NCI-H526 treated with DMSO at 0.1 percent for 48 hours (cell line): Measurements from ENCODE around the gene CIP2A.
"Not testable (repeated sequence)": the region's sequence is repeated elsewhere in the genome, so short reads cannot be mapped to it uniquely, and the experiment has no call there.

ENCODE experiments used
- DNase-seq: peaks from one replicate; lab custom pipeline; 2025; lab: John Stamatoyannopoulos, UW

The CIP2A gene

DNA sequence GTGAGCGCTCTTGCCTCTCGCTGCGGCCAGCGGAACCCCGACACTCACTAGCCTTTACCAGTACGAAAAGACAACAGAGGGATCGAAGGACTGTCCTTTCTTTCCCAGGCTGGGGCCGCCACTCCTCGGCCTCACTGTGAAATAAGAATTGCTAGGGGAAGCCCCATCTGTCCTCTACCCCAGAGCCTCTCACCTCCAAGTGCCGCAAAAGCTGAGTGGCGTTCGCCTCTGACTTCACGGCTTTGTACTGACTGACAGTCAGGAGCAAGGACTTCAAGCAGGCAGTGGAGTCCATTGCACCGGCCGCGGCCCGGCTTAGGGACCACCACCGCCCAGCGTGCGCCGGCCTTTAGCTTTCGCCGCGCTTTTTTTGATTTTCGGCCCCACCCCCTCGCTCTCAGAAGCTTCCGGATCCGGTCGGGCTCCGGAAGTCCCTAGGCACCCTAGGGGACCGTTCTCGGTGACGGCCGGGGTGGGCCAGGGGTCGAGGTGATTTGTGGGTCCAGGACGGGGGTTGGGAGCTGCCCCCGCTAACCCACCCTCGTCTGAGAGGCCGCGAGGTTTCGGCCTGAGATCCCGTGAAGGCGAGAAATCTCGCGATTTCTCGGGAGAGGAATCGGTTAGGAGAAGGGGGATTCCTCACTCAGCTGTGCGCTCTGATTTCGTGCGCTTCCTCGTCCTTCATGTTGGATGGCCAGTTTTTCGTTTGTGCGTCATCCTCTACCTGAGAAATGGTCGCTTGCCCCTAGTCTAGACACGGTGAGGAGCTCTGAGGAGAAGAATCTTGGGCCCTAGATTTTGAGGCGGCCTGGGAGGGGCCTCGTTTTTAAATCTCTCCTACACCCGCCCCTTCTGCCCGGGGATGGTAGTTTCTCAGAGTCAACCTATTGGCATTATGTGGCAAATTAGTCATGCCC is at the start of gene CIP2A, which contains the start of gene DZIP3:
Gene CIP2A (minus strand): TSS at position 358 of the 917 bp plus-strand sequence. CDS start 63 bp downstream, at position 295.
Gene DZIP3 (plus strand): TSS at position 642 of the 917 bp plus-strand sequence. CDS start 15,685 bp downstream, outside the sequence.
- DNase-seq, result peak; percentile 58

DNA sequence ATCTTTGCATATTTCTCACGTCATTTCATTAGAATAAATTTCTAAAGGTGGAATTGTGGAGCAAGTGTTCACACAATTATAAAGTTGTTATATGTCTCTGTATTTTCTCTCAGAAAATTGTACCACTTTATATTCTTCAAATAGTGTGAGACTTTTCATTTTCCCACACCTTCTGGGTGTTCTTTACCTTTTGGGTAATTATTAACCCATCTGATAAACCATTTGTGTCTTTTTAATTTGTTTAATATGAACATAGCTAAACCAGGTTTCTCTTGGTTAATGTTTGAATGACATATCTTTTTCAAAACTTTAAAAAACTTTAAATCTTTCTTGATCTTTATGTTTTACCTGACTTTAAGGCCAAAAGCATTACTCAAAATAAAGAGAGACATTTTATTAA is 40.7 kb upstream of the CIP2A start:
- no peak for DNase-seq

DNA sequence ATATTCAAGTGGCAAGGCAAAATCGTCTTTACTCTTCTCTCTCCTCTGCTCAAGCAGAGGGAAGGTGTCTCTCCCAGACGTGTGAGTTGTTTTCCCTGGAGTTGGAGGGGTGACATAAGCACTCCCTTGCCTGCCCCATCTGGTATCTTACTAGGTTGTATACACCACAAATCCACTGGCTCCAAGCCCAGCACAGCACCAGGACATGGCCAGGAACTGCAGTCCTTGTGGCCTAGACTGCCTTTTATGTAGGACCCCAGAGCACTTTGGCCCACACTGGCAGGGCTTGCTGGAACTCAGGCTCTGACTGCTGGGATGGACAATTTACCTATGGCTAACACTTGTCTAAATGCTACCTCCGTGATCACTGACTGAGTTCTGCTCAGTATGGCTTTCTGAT is 34.3 kb upstream of the CIP2A start:
- DNase-seq, result no peak

DNA sequence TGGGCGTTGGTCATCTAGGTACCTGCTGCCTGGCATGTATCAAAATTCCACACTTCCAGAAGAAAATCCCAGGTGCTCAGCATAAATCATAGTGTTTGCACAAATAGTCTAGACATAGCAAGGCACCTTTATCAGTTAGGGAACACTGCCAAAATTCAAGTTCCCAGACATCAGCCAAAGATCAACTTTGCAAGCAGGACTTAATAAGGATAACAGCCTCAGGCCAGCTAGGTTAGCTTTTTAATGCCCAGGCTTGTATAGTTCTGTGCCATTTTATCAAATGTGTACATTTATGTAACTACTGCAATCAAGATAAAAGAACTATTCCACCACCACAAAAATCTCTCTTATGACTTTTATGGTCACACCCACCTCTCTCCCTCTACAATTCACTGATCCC is 31.0 kb upstream of the CIP2A start:
- no peak for DNase-seq

DNA sequence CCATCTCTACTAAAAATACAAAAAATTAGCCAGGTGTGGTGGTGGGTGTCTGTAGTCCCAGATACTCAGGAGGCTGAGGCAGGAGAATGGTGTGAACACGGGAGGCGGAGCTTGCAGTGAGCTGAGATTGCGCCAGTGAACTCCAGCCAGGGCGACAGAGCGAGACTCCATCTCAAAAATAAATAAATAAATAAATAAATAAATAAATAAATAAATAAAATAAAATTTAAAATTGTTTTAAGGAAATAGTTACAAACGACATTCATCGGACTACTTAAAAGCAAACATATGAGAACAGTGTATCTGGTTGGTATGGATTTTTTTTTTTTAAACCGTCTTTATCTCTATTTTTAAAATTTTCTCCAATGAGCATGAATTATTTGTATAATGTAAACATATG is 26.9 kb upstream of the CIP2A start:
- DNase-seq, result not testable (repeated sequence)

DNA sequence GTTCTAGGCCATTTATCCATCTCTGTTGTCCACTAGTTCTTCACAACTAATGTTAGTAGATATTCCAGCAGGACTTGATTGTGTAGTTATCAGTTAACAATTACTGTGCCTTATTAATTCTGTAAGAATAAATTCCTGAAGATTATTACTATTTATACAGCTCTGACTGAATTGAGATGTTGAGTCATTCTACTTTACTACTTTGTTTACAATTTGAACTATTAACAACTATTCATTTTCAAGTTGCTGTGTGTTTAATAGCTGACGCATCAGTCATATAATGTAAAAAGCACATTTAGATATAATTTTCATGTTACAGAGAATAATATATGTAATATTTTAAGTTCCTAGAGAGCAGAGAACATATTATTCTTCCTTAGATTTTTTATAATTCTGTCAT is 21.4 kb upstream of the CIP2A start:
- no peak for DNase-seq

DNA sequence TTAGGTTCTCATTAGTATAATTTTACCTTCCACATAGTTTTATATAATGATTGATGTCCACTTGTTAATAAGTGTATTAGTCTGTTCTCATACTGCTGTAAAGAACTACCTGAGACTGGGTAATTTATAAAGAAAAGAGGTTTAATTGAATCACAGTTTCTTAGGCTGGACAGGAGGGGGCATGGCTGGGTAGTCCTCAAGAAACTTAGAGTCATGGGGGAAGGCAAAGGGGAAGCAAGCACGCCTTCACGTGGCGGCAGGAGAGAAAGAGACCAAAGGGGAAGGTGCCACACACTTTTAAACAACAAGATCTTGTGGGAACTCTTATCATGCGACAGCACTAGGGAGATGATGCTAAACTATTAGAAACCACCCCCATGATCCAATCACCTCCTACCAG is 19.5 kb upstream of the CIP2A start:
- DNase-seq, result no peak

DNA sequence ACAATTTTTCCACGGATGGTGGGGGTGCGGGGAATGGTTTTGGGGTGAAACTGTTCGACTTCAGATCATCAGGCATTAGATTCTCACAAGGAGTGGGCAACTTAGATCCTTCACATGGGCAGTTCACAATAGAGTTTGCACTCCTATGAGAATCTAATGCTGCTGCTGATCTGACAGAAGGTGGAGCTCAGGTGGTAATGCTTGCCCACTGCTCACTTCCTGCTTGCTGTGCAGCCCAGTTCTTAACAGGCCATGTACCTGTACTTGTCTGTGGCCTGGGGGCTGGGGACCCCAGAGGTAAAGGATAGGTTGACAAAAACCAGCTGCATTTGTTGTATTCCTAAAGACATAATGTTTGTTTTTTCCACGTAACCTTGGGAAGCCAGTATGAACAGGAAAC is 16.3 kb upstream of the CIP2A start:
- no peak for DNase-seq

DNA sequence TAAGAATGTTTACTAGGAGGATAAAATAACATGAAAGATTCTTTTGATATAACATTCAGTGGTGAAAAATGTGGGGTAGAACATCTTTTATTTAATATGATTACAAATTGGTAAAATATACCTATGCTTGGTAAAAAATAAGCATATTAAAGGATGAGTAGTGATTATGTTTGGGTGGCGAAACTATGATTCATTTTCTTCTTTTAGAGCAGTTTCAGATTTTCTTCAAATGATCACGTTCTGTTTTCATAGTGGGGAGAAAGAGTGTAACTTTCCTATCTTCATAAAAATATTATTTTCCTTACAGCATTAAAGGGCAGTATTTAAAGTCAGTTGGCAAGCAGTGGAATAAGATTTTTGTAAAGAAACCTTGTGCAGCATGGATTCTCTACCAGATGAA is 15.8 kb upstream of the CIP2A start:
- DNase-seq, result no peak

DNA sequence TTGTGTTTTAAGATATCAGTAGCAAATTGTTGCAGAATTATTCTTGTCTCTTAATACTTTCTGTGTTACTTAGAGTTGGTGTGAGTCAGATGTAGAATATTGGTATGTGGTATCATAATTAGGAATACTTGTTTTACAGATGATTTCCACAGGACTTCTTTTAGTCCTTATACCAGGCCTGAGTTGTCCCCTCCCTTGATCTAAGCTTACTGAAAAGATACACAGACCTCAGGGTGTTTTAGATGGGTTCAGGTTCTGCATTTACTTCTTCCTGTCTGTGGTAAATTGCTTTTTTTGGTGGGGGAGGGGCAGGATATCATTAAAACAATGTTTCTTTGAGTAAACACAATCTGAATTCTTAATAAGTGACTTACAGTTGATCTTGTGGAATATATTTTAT is 14.5 kb upstream of the CIP2A start:
- DNase-seq, result no peak

DNA sequence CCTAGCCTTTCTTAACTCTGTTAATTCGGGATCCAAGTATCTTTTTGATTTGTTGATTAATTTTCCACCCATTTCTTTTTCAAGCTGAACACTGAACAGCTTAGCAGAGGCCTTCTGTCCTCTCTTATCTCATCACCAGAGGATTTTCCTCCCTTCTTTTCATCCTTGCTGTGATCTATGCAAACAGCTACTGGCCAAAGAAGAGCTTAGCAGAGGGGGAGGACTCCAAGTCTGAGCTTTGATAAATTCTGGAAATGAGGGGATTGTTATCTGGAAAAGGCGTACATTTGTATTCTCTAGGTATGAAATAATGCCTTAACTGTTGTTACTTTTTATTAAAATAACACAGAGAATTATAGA is 13.7 kb upstream of the CIP2A start:
- no peak for DNase-seq

DNA sequence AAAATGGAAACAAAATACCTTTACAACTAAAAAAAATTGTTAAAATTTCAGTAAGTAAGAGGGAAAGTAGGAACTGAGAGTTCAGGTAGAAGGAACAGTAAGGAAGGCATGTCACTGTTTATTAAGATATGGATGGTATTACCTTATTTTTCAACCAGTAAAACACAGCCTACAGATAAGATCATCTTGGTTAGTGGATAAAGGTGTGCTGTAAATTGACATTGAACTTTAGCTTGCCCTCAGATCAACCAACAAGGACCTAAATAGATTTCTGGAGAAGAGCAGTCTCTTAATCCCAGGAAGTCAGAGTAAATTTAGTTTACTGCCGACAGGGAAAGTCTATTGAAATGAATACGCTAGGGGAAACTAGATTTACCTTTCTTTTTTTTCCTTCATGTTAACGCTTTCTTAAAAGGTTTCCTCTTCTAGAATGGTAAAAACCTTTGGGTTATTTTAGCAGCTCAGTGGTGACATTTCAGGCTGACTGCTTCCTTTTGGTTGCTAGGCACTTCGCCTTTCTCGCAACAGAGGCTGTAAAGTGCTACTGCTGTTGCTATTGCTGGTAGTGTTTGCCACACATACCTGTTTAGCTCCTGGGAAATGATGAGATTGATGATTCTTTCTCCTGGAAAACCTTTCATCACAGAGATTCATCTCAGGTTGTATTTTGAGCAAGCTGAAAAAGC is 13.2 kb upstream of the CIP2A start:
- no peak for DNase-seq

DNA sequence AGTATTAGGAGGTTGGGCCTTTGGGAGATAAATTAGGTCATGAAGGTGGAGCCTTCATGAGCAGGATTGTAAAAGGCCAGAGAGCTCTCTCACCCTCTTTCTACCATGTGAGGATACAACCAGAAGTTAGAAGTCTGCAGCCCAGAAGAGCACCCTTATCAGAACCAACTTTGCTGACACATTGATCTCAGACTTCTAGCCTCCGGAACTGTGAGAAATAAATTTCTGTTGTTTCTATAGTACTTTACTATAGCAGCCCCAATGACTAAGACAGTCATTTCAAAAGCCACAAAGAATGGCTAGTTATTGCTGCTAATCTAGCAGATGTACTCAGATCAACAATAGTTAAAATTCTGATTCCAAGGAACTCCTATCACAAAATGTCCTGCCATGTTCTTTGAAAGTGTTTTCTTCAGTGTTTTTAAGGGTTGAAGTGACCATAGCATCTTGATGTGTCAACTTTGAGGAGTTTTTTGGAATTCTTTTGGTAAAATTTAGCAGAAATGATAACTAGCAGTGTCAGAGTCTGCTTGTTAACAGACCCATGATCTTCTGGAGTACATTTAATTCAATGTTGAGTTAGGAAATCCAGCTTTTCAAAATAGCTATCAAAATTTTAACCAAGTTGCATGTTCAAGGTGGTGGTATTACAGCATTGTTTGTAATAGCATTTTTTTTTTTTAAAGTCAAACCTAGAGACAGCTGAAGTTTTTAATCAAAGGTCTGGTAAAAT is 10.6 kb upstream of the CIP2A start:
- no peak for DNase-seq

DNA sequence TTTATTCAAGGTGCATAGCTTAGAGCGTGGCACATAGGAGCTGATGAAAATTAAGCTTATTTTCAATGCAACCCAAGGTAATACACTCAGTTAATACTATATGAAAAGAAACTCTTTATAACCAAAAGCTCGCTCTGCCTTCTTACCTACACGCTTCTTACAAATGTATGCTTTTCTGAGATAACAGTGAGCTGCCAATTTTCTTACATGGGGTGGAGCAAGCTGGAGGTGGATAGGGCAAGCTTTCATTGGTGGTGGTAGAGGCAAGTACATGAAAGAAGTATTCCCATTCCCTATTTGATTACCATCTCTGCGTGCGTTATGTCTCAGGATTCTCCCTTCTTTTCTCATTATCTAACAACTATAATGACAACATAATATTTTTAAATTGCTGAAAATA is 9.1 kb upstream of the CIP2A start:
- no peak for DNase-seq

DNA sequence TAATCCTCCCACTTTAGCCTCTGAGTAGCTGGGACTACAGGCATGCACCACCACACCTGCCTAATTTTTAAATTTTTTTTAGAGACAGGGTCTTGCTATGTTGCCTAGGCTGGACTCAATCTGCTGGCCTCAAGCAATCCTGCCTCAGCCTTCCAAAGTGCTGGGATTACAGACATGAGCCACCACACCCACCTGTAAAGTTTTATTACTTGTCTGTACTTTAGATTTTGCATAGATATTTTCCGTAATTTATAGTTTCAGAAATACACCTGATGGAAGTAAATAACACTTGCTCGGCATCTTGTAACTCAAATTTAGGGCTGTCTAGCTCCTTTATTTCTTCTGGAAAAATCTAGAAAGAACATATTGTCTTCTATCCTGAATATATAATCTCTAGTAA is 6.1 kb upstream of the CIP2A start:
- DNase-seq, result no peak

DNA sequence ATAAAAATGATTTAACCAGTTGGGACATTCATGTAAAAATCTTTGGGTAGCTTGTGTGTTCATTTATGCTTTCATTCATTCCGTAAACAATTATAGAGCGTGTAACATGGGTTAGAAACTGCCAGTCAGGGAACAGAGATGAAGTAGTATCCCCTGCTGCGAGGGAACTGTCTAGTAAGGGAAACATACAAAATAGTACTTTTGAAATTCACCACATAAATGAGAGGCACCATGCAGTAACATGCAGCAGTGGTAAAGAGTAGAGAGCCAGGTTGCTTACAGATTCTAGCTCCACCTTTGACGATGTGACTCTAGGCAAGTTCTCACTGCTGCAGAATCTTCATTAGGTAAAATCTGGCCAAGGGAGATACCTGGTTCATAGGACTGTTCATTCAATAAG is 1.2 kb upstream of the CIP2A start:
- no peak for DNase-seq

DNA sequence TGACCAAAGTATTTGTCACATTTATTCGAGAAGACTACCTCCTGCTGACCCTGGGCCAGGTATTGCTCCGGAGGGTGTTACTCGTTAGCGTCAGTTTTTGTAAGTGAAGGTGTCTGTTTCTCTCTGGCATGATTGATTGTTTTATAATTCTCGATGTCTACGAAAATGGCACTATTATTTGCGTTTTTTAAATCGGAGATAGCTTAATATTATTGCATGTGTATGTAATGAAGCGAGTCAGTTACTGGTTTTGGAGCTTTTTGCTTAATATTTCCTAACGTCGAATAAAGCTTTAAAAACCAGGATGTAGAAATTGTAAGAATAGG is 723 bp upstream of the CIP2A start:
- DNase-seq, result no peak

DNA sequence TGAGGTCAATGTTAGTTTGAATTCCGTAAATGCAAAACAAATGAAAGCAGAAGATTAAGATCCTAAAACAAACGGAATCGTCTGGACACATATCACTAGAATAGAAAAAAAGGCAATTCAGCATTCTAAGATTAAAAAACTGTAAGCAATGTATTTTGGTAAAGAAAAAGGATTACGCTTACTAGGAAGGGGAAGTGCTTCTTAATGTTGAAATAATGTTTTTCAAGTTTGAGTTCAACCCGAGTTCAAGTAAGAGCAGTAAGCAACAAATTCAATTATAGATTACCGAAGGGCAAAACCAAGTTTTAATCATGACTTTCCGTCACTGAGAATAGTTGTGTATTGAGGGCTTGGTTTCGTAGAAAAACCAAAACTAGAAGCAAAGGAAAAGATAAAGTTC is 637 bp downstream of the CIP2A start:
- DNase-seq, result no peak

DNA sequence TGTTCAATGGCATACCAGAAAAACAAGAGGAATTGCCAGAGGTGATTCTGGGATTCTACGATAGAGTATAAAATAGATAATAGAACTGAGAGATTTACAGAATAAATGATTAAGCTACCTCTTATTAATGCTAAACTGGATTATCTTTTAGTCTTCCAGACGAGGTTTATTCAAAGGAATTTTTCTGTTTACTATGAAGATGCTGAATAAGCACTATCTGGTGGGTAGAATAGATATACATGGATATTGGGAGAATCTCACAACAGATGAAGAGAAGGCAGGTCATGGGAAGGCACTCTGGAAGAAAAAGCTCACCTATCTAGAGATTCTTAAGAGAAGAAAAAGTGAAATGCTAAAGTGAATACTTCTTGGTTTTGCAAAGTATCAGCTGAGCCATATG is 11.2 kb downstream of the CIP2A start:
- DNase-seq, result no peak

DNA sequence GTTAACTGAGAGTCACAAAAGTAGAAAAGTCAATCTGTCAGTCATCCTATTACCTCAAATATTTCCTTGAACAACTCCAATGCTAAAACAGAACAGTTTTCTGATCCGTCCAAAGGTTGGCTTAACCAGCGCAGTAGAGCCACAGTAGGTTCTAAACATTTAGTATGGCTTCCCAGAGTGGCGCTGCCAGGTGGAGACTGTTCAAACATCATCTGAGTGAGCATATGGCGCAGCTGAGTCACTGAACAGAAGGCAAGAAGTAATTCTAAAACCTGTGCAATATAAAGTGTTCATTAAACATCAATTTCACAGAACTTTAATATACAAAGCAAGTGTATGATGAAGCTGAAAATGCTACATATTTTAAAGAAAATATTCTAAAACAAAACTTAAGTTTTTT is 19.9 kb downstream of the CIP2A start:
- DNase-seq, result no peak

DNA sequence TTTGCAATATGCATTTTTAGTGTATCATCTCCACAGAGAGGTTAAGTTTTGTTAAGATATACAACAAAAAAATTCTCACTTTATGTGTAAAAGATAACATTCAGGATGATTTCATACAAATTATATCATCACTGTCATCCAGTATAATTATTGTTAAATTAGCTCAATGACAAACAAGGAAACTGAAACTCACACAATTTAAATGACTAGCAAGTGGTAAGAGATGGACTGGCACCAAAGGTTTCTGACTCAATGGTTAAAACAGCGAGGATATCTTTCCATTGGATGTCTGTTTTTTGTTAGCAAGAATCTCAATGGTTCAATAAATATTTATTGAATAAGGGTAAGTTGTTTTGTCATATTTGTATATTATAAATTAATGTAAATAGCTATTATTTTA is 22.6 kb downstream of the CIP2A start:
- DNase-seq, result no peak

DNA sequence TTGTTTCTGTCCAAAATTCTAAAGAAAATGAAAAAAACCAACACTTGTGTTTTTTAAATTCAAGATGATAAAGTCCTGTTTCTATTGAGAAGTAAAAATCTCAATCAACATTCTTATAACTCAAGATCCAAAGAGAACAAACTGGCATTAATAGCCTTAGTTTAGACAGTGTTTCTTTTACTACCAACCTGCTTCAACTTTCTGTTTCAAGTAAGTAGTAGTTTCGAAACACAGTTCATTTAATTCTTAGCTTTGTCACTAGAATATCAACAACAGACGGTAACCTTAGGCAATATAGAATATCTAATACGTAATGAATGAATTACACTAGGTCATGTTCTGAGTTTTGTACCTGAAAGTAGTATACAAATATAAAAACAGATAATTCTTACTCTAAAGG is 23.7 kb downstream of the CIP2A start:
- DNase-seq, result no peak

DNA sequence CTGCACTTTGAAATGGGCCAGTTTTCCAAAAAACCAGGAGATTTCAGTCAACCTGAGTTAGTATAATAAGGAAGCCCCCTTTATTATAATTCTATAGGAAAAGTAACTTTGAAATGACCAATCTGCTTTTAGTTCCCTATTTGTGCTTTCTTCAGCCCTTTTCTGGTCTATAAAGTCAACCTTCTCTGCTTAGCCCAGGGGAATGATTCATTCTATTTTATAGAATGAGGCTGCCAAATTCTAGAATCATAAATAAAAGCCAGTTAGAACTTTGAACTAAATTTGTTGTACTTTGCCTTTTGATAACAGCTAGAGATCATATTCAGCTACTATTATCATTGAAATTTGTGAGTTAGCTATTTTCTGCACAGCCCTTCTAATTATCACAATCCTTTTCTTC is 24.7 kb downstream of the CIP2A start:
- DNase-seq, result no peak
